Neutrophil (primary cell): ENCODE measurements around the gene BLNK.

Source experiments
- H3K27ac ChIP-seq: fragments of 200-600 bp; sonication (generic); 2 replicates; pipeline ENCODE4 v1.5.1; 2016; ENCODE audit warnings: mild to moderate bottlenecking, moderate library complexity
- H3K27me3 ChIP-seq: fragments of 200-600 bp; sonication (generic); 2 replicates; pipeline ENCODE4 v1.6.0; 2016; ENCODE audit warnings: mild to moderate bottlenecking
- H3K36me3 ChIP-seq: fragments of 200-600 bp; sonication (generic); 2 replicates; pipeline ENCODE4 v1.5.1; 2017
- H3K4me1 ChIP-seq, 2 experiments: fragments of 200-600 bp in 1 of 2; sonication (generic) in 1 of 2; 1 replicate in 1 of 2; 2 replicates in 1 of 2; pipeline versions ENCODE4 v1.5.1 to v1.6.1; 2013 to 2016; ENCODE audit warnings: low read depth in 1 of 2, low read length in 1 of 2, mild to moderate bottlenecking in 1 of 2, moderate library complexity in 1 of 2; ENCODE audit not compliant: control insufficient read depth in 1 of 2, insufficient read depth in 1 of 2
- H3K4me3 ChIP-seq, 2 experiments: fragments of 200-600 bp in 1 of 2; sonication (generic) in 1 of 2; 1 replicate in 1 of 2; 2 replicates in 1 of 2; pipeline ENCODE4 v1.5.1; 2013 to 2016; ENCODE audit warnings: low read depth in 1 of 2, low read length in 1 of 2, mild to moderate bottlenecking in 1 of 2, moderate library complexity in 1 of 2
- H3K9me3 ChIP-seq: fragments of 200-600 bp; sonication (generic); 2 replicates; pipeline ENCODE4 v1.5.1; 2016
- TF ChIP-seq, protein P1 (sequence below): fragments of 200-600 bp; sonication (generic); IDR thresholded peaks from 2 replicates; pipeline ENCODE4 v1.5.1; 2016; ENCODE audit warnings: antibody characterized with exemption

BLNK gene

DNA sequence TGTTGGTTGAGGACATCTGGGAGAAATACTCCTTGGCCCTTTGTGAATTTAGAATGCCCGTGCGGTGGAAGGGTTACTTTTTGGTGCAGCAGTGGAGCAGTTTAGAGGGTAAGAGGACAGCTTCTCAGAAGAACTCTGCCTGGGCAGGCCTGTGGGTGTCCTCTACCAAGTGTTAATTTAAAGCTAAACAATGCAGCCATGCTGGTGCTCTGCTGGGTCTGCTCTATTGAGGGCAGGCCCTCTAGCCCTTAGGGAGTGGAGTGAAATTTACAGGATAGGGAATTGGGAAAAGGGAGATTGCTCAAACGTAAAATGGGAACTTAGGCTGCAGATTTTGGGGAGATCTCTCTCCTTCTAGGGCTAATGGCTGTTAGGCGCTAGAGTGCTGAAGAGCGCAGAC is 22.1 kb downstream of the BLNK start:
- Histone ChIP-seq H3K4me1 (no peaks in the 10 kb centered on the region), H3K4me3 (no peak overlapping the region), H3K27ac (no peak overlapping the region), H3K9me3 (no peaks in the 10 kb centered on the region), H3K36me3 (no peaks in the 10 kb centered on the region), H3K27me3 (no peaks in the 10 kb centered on the region)
- TF ChIP-seq, protein P1, sequence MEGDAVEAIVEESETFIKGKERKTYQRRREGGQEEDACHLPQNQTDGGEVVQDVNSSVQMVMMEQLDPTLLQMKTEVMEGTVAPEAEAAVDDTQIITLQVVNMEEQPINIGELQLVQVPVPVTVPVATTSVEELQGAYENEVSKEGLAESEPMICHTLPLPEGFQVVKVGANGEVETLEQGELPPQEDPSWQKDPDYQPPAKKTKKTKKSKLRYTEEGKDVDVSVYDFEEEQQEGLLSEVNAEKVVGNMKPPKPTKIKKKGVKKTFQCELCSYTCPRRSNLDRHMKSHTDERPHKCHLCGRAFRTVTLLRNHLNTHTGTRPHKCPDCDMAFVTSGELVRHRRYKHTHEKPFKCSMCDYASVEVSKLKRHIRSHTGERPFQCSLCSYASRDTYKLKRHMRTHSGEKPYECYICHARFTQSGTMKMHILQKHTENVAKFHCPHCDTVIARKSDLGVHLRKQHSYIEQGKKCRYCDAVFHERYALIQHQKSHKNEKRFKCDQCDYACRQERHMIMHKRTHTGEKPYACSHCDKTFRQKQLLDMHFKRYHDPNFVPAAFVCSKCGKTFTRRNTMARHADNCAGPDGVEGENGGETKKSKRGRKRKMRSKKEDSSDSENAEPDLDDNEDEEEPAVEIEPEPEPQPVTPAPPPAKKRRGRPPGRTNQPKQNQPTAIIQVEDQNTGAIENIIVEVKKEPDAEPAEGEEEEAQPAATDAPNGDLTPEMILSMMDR, result no peak

DNA sequence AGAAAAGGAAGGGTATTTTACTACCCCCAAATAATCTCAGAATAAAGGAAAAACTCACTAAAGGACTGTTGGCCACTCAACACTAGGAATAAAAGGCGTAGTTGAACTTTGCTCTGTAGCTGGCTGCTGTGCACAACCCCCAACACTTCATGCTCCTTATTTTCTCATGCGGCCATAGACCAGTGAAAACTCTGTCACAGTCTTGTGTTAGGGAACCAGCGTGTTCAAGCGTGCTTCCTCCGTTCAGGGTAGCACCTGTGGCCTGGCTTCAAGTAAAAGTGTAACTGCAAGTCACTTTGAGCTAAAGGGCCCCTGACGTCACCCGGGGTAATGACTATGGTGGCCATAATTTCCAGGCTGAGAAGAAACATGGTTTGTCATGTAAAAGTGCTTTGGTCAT is 27.0 kb downstream of the BLNK start:
- H3K36me3 ChIP-seq, result no peaks in the 10 kb centered on the region
- H3K27me3 ChIP-seq, result no peaks in the 10 kb centered on the region
- TF ChIP-seq, protein P1, result no peak
- no peaks in the 10 kb centered on the region for H3K4me1 ChIP-seq
- no peaks in the 10 kb centered on the region for H3K9me3 ChIP-seq
- H3K4me3 ChIP-seq, result no peak overlapping the region
- H3K27ac ChIP-seq, result no peak overlapping the region

- Histone ChIP-seq H3K4me1 (no peaks in the 10 kb centered on the region), H3K4me3 (no peak overlapping the region), H3K27ac (no peak overlapping the region), H3K36me3 (no peaks in the 10 kb centered on the region), H3K9me3 (no peaks in the 10 kb centered on the region), H3K27me3 (no peaks in the 10 kb centered on the region)
- TF ChIP-seq, protein P1, result no peak
These were observed 28.1 kb downstream of the BLNK start for GRCh38 chr10:96243296-96243695.

- no peak overlapping the region for H3K27ac ChIP-seq
- TF ChIP-seq, protein P1, result no peak
- no peaks in the 10 kb centered on the region for H3K9me3 ChIP-seq
- H3K4me3 ChIP-seq, result no peak overlapping the region
- H3K27me3 ChIP-seq, result no peaks in the 10 kb centered on the region
- no peaks in the 10 kb centered on the region for H3K36me3 ChIP-seq
- H3K4me1 ChIP-seq, result no peaks in the 10 kb centered on the region
These were observed 28.5 kb downstream of the BLNK start for GRCh38 chr10:96242822-96243221.

DNA sequence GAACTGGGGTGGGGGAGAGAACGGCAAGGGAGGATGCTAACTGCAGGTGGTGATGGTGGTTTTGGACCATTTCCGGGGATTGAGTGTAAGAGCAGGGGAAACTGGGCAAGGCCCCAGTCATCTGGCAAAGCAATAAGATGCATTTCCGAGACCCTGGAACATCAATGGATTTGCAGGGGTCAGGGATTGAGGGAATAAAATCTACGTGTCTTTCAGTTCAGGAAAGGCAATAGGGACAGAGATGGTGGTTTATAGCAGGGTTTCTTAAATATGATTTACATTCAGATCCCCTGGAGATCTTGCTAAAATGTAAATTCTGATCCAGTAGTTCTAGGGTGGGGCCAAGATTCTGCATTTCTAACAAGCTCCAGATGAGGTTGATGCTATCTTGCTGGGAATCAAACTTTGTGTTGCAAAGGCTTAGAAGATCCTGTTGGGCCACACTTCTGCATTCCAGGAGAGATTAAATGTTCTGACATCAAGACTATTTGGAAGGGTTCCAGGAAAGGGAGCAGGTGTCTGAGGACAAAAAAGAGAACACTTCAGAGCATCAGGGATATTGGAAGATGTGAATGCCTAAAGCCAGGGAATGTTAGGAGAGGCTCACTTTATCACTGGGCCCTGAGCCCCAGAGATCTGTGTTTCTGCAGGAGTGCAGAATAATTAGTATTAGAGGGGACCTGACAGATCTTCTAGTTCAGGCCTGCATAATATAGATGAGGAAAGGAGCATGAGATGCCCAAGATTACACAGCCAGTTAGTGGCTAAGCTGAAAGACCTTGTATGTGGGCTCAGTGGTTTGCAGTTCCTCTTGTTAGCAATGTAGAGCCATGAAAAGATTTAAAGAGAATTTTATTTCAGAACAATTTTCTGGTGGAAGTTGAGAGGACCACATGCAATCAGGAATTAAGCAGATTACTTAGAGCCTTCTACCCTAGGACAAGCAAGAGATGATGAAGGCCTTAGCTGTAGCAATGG is 32.4 kb downstream of the BLNK start:
- Histone ChIP-seq H3K4me1 (no peaks in the 10 kb centered on the region), H3K36me3 (no peaks in the 10 kb centered on the region), H3K9me3 (no peaks in the 10 kb centered on the region), H3K4me3 (no peak overlapping the region), H3K27ac (no peak overlapping the region), H3K27me3 (peaks cover 6% of the 10 kb centered on the region)
- TF ChIP-seq, protein P1, result no peak
